Measurements from ENCODE around the gene FAM170B. TPM values are rescaled to one million over a fixed set of nuclear protein-coding genes. Genes with fewer than 3 reads are reported as not detected.

Gene FAM170B
- total and polyA plus RNA-seq, 9 of the 15 experiments (the other 6 are each of a cell fraction or from before 2014, with no cell fraction given), result 0.11 to 0.21 TPM; not detected in 7

GRCh38 chr10:49175587-49176309 is 41.9 kb upstream of the FAM170B start (continued):
- TF ChIP-seq, protein P1, sequence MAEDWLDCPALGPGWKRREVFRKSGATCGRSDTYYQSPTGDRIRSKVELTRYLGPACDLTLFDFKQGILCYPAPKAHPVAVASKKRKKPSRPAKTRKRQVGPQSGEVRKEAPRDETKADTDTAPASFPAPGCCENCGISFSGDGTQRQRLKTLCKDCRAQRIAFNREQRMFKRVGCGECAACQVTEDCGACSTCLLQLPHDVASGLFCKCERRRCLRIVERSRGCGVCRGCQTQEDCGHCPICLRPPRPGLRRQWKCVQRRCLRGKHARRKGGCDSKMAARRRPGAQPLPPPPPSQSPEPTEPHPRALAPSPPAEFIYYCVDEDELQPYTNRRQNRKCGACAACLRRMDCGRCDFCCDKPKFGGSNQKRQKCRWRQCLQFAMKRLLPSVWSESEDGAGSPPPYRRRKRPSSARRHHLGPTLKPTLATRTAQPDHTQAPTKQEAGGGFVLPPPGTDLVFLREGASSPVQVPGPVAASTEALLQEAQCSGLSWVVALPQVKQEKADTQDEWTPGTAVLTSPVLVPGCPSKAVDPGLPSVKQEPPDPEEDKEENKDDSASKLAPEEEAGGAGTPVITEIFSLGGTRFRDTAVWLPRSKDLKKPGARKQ (CRISPR knock-in tag; IDR thresholded peaks at IDR 0.05), result no peak
- TF ChIP-seq, protein P2, sequence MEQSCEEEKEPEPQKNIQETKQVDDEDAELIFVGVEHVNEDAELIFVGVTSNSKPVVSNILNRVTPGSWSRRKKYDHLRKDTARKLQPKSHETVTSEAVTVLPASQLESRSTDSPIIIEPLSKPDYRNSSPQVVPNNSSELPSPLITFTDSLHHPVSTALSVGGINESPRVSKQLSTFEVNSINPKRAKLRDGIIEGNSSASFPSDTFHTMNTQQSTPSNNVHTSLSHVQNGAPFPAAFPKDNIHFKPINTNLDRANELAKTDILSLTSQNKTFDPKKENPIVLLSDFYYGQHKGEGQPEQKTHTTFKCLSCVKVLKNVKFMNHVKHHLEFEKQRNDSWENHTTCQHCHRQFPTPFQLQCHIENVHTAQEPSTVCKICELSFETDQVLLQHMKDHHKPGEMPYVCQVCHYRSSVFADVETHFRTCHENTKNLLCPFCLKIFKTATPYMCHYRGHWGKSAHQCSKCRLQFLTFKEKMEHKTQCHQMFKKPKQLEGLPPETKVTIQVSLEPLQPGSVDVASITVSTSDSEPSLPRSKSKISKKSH (CRISPR knock-in tag; IDR thresholded peaks at IDR 0.05), result no peak

- POLR2A ChIA-PET, result interaction anchor here (0.6 to 1.8 kb wide), 13 partner anchors 8 to 334 kb away, joined by 3 to 7 read pairs (median 3); partner anchors contain the start of gene TMEM273
- intact Hi-C loops (cut with micrococcal nuclease), result loop anchor here (5.0 kb wide), 1 partner anchor 102 kb away; no protein-coding TSS in a partner anchor
- H3K9me3 ChIP-seq (replicated peaks; ENCODE audit: control insufficient read depth, insufficient read depth, low read depth, low read length), result no peaks in the 10 kb centered on the region
- no peak overlapping the region; the same call in 1 of the 2 replicates for H2AFZ ChIP-seq (ENCODE audit: low read depth, low read length)
- H3K4me2 ChIP-seq (ENCODE audit: insufficient read depth, low read length), result no peak overlapping the region
- WGBS (ENCODE audit: insufficient coverage, low coverage, missing lambda C conversion rate), result 41% methylated on average over 10 of the region's 10 CpGs
- peaks cover 89 to 98% of the 10 kb centered on the region in 2 experiments for H3K4me1 ChIP-seq (replicated peaks in 1 of 2; ENCODE audit: control insufficient read depth in 2 of 2, insufficient read depth in 2 of 2, low read length in 2 of 2)
- no peaks in the 10 kb centered on the region for H3K27me3 ChIP-seq (ENCODE audit: control insufficient read depth in 2 of 2, insufficient read depth in 2 of 2, low read length in 2 of 2)
- no peaks in the 10 kb centered on the region for H4K20me1 ChIP-seq (replicated peaks; ENCODE audit: control insufficient read depth, insufficient read depth, low read length)
- H3K36me3 ChIP-seq (ENCODE audit: control insufficient read depth, insufficient read depth, low read length), result peaks cover 29% of the 10 kb centered on the region; the same call in 1 of the 3 replicates
- H3K9ac ChIP-seq (ENCODE audit: insufficient read depth in 1 of 2, low read depth in 2 of 2, low read length in 2 of 2), result peak overlapping the region; percentile 3 to 80; a peak in 2 of 4 replicates
- H3K79me2 ChIP-seq (ENCODE audit: control insufficient read depth, insufficient read depth, low read length), result peaks cover 86% of the 10 kb centered on the region
- FAIRE-seq, result no peak
- in situ Hi-C loops (cut with MboI), result no loop called here
- CTCF ChIA-PET (ENCODE audit: low intra/inter-chr PET ratio), result no interaction called here
- no peak for ATAC-seq
- DNase-seq (ENCODE audit: extremely low read depth in 1 of 4, low spot score in 3 of 4), result peak in 2 of 4 experiments; percentile 60 to 61
- H3K9me1 ChIP-seq (ENCODE audit: control insufficient read depth, insufficient read depth, low read length), result peaks cover 12% of the 10 kb centered on the region
- no TSS peak for BruUV-seq (replicated peaks)
- H3K27ac ChIP-seq (ENCODE audit: extremely low read depth, low read depth, low read length), result peak overlapping the region; percentile 54; the same call in 1 of the 3 replicates
- H3K4me3 ChIP-seq, result no peak overlapping the region
- TF ChIP-seq ZNF717 (CRISPR knock-in tag; IDR thresholded peaks at IDR 0.05) (no peak), FOXJ2 (tag; IDR thresholded peaks at IDR 0.05) (no peak), SUPT5H (IDR thresholded peaks at IDR 0.05) (no peak), ZBTB2 (IDR thresholded peaks at IDR 0.05) (peak; percentile 43; the same call in 1 of the 2 replicates), CBFA2T3 (IDR thresholded peaks at IDR 0.05) (peak; percentile 64), EP300 (IDR thresholded peaks at IDR 0.05; ENCODE audit: low read length) (no peak), ID3 (CRISPR knock-in tag; IDR thresholded peaks at IDR 0.05) (no peak), ID3 (tag; IDR thresholded peaks at IDR 0.05) (no peak)
- TF ChIP-seq, protein P3, sequence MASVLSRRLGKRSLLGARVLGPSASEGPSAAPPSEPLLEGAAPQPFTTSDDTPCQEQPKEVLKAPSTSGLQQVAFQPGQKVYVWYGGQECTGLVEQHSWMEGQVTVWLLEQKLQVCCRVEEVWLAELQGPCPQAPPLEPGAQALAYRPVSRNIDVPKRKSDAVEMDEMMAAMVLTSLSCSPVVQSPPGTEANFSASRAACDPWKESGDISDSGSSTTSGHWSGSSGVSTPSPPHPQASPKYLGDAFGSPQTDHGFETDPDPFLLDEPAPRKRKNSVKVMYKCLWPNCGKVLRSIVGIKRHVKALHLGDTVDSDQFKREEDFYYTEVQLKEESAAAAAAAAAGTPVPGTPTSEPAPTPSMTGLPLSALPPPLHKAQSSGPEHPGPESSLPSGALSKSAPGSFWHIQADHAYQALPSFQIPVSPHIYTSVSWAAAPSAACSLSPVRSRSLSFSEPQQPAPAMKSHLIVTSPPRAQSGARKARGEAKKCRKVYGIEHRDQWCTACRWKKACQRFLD (CRISPR knock-in tag; IDR thresholded peaks at IDR 0.05), result 0 out of 2 replicates have a peak, but pooled peaks have one; percentile 17
- TF ChIP-seq, protein P4, sequence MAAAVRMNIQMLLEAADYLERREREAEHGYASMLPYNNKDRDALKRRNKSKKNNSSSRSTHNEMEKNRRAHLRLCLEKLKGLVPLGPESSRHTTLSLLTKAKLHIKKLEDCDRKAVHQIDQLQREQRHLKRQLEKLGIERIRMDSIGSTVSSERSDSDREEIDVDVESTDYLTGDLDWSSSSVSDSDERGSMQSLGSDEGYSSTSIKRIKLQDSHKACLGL (CRISPR knock-in tag; IDR thresholded peaks at IDR 0.05; ENCODE audit: borderline replicate concordance, poor library complexity, severe bottlenecking), result no peak
These were observed 41.2 kb upstream of the FAM170B start for GRCh38 chr10:49174926-49175500.

Data from K562 (cell line).